Measurements from ENCODE around the gene NCOR1. TPM values are rescaled to one million over a fixed set of nuclear protein-coding genes. Genes with fewer than 3 reads are reported as not detected.
A peak's percentile ranks its signal among the peaks of the same experiment; 100 is the strongest.

Gene NCOR1
- total RNA-seq, 1 donor from 2014 or later = 104 TPM

DNA sequence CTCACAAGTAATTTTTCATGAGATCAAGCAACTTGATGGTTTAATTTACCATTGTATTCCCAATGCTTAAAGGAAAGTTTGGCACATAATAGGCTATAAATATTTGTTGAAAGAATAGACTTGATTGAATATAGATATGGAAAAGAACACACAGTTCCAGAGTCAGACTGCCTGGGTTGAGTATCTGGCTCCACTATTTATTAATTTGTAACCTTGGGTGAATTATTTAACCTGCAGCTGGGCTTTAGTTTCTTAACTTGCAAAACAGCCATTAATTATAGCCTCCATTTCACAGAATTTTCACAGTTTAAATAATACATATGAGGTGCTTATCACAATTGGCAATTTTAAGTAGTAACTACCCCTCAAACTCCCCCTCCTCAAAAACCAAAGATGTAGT lies 73.6 kb downstream of the NCOR1 start:
- TF ChIP-seq, protein P1, sequence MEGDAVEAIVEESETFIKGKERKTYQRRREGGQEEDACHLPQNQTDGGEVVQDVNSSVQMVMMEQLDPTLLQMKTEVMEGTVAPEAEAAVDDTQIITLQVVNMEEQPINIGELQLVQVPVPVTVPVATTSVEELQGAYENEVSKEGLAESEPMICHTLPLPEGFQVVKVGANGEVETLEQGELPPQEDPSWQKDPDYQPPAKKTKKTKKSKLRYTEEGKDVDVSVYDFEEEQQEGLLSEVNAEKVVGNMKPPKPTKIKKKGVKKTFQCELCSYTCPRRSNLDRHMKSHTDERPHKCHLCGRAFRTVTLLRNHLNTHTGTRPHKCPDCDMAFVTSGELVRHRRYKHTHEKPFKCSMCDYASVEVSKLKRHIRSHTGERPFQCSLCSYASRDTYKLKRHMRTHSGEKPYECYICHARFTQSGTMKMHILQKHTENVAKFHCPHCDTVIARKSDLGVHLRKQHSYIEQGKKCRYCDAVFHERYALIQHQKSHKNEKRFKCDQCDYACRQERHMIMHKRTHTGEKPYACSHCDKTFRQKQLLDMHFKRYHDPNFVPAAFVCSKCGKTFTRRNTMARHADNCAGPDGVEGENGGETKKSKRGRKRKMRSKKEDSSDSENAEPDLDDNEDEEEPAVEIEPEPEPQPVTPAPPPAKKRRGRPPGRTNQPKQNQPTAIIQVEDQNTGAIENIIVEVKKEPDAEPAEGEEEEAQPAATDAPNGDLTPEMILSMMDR (IDR thresholded peaks at IDR 0.05; ENCODE audit: unreplicated experiment) = no peak
- no peaks in the 10 kb centered on the region for H3K9me3 Mint-ChIP-seq (ENCODE audit: unreplicated experiment)
- peak overlapping the region; percentile 45 for H3K27ac Mint-ChIP-seq (ENCODE audit: unreplicated experiment)
- no peaks in the 10 kb centered on the region for H3K4me1 Mint-ChIP-seq (ENCODE audit: unreplicated experiment)
- peaks cover 24% of the 10 kb centered on the region for H3K36me3 Mint-ChIP-seq (ENCODE audit: low read depth, unreplicated experiment)
- peaks cover 4% of the 10 kb centered on the region for H3K27me3 Mint-ChIP-seq (ENCODE audit: unreplicated experiment)
- no peak overlapping the region for H3K4me3 Mint-ChIP-seq (ENCODE audit: unreplicated experiment)
- no peak for DNase-seq (ENCODE audit: low spot score)

GRCh38 chr17:16140854-16141253 lies 74.5 kb downstream of the NCOR1 start:
- Mint-ChIP-seq H3K4me1 (ENCODE audit: unreplicated experiment) (no peaks in the 10 kb centered on the region), H3K36me3 (ENCODE audit: low read depth, unreplicated experiment) (peaks cover 19% of the 10 kb centered on the region), H3K4me3 (ENCODE audit: unreplicated experiment) (peak overlapping the region; percentile 65), H3K27me3 (ENCODE audit: unreplicated experiment) (peaks cover 4% of the 10 kb centered on the region), H3K27ac (ENCODE audit: unreplicated experiment) (no peak overlapping the region), H3K9me3 (ENCODE audit: unreplicated experiment) (no peaks in the 10 kb centered on the region)
- TF ChIP-seq, protein P1 (IDR thresholded peaks at IDR 0.05; ENCODE audit: unreplicated experiment) = no peak
- no peak for DNase-seq (ENCODE audit: low spot score)

- H3K36me3 Mint-ChIP-seq (ENCODE audit: low read depth, unreplicated experiment) = peaks cover 23% of the 10 kb centered on the region
- H3K27ac Mint-ChIP-seq (ENCODE audit: unreplicated experiment) = no peak overlapping the region
- no peaks in the 10 kb centered on the region for H3K9me3 Mint-ChIP-seq (ENCODE audit: unreplicated experiment)
- TF ChIP-seq, protein P1 (IDR thresholded peaks at IDR 0.05; ENCODE audit: unreplicated experiment) = no peak
- no peak for DNase-seq (ENCODE audit: low spot score)
- H3K4me1 Mint-ChIP-seq (ENCODE audit: unreplicated experiment) = peaks cover 3% of the 10 kb centered on the region
- H3K27me3 Mint-ChIP-seq (ENCODE audit: unreplicated experiment) = peaks cover 3% of the 10 kb centered on the region
- no peak overlapping the region for H3K4me3 Mint-ChIP-seq (ENCODE audit: unreplicated experiment)
These were observed 79.9 kb downstream of the NCOR1 start for GRCh38 chr17:16135461-16135860.

GRCh38 chr17:16131593-16131992 lies 83.7 kb downstream of the NCOR1 start:
- Mint-ChIP-seq H3K36me3 (ENCODE audit: low read depth, unreplicated experiment) (peaks cover 27% of the 10 kb centered on the region), H3K27ac (ENCODE audit: unreplicated experiment) (no peak overlapping the region), H3K9me3 (ENCODE audit: unreplicated experiment) (no peaks in the 10 kb centered on the region), H3K4me1 (ENCODE audit: unreplicated experiment) (peaks cover 3% of the 10 kb centered on the region), H3K27me3 (ENCODE audit: unreplicated experiment) (peaks cover 1% of the 10 kb centered on the region), H3K4me3 (ENCODE audit: unreplicated experiment) (no peak overlapping the region)
- TF ChIP-seq, protein P1 (IDR thresholded peaks at IDR 0.05; ENCODE audit: unreplicated experiment) = no peak
- no peak for DNase-seq (ENCODE audit: low spot score)

DNA sequence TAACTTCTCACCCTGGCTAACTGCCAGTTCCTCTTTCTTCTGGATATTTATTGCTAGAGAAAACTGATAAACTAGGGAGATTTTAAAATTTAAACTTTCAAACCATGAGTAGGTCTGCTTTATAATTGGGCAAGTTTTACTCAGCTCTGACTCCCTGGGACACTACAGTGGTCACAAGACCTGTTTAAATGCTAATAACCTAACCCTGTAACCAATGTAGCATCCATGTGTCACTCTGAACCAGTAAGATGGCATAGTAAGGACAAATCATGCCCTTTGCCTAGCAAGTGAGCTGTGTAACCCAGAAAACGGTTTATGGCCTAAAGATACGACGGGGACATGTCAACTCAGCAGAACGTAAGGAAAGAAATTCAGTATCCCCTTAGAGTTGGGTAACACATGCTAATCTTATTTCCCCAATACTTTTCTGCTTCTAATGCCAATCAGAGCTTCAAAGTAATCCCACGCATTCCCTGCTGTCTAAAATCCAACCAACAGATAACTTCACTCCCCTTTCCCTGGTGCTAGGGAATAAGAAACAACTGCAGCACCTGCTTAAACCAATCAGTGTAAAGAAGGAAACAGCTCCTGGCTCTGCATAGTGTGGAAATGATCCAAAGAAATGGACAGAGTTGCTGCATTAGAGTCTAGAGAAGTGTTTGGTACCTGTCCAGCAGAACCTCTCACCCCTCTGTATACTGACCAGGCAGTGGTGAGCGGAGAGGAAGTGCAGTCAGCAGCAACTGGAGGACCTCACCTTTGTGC lies 85.7 kb downstream of the NCOR1 start:
- H3K36me3 Mint-ChIP-seq (ENCODE audit: low read depth, unreplicated experiment) = peaks cover 18% of the 10 kb centered on the region

More for the DNA sequence above, 85.7 kb downstream of the NCOR1 start:
- no peak overlapping the region for H3K27ac Mint-ChIP-seq (ENCODE audit: unreplicated experiment)
- no peaks in the 10 kb centered on the region for H3K27me3 Mint-ChIP-seq (ENCODE audit: unreplicated experiment)
- H3K4me1 Mint-ChIP-seq (ENCODE audit: unreplicated experiment) = peaks cover 3% of the 10 kb centered on the region
- no peaks in the 10 kb centered on the region for H3K9me3 Mint-ChIP-seq (ENCODE audit: unreplicated experiment)
- no peak for DNase-seq (ENCODE audit: low spot score)
- H3K4me3 Mint-ChIP-seq (ENCODE audit: unreplicated experiment) = no peak overlapping the region
- TF ChIP-seq, protein P1 (IDR thresholded peaks at IDR 0.05; ENCODE audit: unreplicated experiment) = no peak

All from endothelial cell (in vitro differentiated cells).